OCI-LY1 (cell line): ENCODE results near the gene CHN2.

ENCODE experiments used
- CTCF ChIP-seq: fragments of 200-600 bp; sonication (generic), shearing (Covaris generic); IDR thresholded peaks from 2 replicates; pipeline ENCODE4 v1.5.1; 2017; ENCODE audit warnings: mild to moderate bottlenecking, antibody characterized with exemption, low read length, moderate library complexity, mixed read lengths
- EZH2 ChIP-seq: fragments of 200-600 bp; sonication (generic), shearing (Covaris generic); IDR thresholded peaks from 2 replicates; pipeline ENCODE4 v1.8.0; 2017; ENCODE audit warnings: borderline replicate concordance, mixed run types, mild to moderate bottlenecking, antibody characterized with exemption, low read length, moderate library complexity, mixed read lengths

- TF ChIP-seq CTCF (no peak), EZH2 (no peak)
These were observed 4.1 kb upstream of the CHN2 start for GRCh38 chr7:29190349-29191045.
